Thymus (tissue), 11 donors: ENCODE data around the gene HLCS. TPM values are rescaled to one million over a fixed set of nuclear protein-coding genes. Genes with fewer than 3 reads are reported as not detected.

Experiments used
- DNase-seq, 9 donors: peaks; one replicate each; pipeline ENCODE4 v3.0.0-alpha.2; 2013; ENCODE audit warnings: low spot score in 9 of 9, low read depth in 6 of 9, missing footprints in 1 of 9
- H3K27ac ChIP-seq, 2 donors: one replicate each; pipeline ENCODE4 v1.5.1; 2013; ENCODE audit warnings: control low read depth in 1 of 2, low read depth in 1 of 2, low read length in 1 of 2, mild to moderate bottlenecking in 1 of 2, moderate library complexity in 1 of 2
- H3K27me3 ChIP-seq, 2 donors: one replicate each; pipeline ENCODE4 v1.5.1; 2013; ENCODE audit warnings: low read length in 1 of 2; ENCODE audit not compliant: control insufficient read depth in 2 of 2, insufficient read depth in 1 of 2
- H3K36me3 ChIP-seq, 2 donors: one replicate each; pipeline ENCODE4 v1.5.1; 2013; ENCODE audit warnings: low read length in 1 of 2, mild to moderate bottlenecking in 1 of 2, moderate library complexity in 1 of 2; ENCODE audit not compliant: control insufficient read depth in 2 of 2, insufficient read depth in 2 of 2
- H3K4me1 ChIP-seq, 2 donors: one replicate each; pipeline ENCODE4 v1.5.1; 2013; ENCODE audit warnings: low read length in 2 of 2; ENCODE audit not compliant: control insufficient read depth in 2 of 2, insufficient read depth in 2 of 2
- H3K4me3 ChIP-seq, 2 donors: one replicate each; pipeline ENCODE4 v1.5.1; 2013; ENCODE audit warnings: low read length in 2 of 2, control low read depth in 1 of 2, mild to moderate bottlenecking in 1 of 2
- H3K9me3 ChIP-seq, 2 donors: one replicate each; pipeline ENCODE4 v1.5.1; 2013; ENCODE audit warnings: low read length in 1 of 2, mild to moderate bottlenecking in 1 of 2; ENCODE audit not compliant: control insufficient read depth in 2 of 2, insufficient read depth in 1 of 2
- WGBS: extraction: QIAGEN DNeasy Blood & Tissue Kit; methylation state at CpG from one replicate; pipeline ENCODE4 v1.1.7; 2013; 5-methylcytosine and 5-hydroxymethylcytosine counted together
- polyA plus RNA-seq: library from polyadenylated mRNA; stranded (reverse); fragments of 200-250 nt; gene quantifications from one replicate; pipeline ENCODE4 v1.2.3, GENCODE V29; 2013
- total RNA-seq: library from RNA; stranded (reverse); fragments of 120-200 nt; gene quantifications from one replicate; pipeline ENCODE4 v1.2.4, GENCODE V29; 2013
- donor health status: healthy.

HLCS gene
- total and polyA plus RNA-seq, 2 donors, result 4.6 to 5.4 TPM

DNA sequence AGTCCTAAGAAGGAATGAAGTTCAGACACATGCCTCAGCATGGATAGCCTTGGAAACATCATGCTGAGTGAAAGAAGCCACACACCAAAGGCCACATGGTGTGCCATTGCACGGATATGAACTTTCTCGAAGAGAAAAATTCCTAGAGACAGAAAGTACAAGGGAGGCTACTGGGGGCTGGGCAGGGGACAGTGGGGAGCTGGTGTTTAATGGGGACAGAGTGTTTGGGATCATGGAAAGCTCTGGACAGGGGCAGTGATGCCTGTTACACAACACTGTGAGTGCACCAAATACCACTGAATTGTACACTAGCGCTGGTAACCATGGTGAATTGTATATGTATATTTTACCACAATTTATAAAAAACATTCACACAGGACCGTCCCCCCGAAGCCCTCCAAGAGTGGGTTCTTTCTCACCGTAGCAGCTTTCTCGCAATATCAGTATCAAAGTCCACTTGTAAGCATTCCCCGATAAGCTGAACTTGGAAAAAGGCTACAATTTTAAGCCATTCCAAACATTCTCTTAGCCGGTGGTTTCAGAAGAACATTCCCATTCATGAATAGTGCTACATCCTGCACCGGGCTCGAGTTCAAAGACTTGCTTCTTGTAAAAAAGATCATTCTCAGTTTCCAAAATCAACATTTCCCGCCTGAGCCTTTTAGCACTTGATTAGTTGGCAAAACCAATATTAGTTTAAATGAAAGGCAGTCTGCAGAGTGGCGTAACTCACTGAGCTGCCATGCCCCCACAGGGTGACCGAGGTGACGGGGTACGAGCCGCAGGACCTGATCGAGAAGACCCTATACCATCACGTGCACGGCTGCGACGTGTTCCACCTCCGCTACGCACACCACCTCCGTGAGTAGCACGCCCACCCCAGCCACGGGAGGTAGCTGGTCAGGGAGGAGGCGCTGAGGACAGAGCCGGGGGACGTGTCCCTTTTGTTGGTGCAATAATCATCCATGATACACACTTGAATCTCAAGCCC, 235.9 kb downstream of the HLCS start:
- Histone ChIP-seq H3K36me3 (no peaks in the 10 kb centered on the region), H3K27me3 (peaks cover 0 to 66% of the 10 kb centered on the region in 2 donors), H3K9me3 (no peaks in the 10 kb centered on the region), H3K27ac (no peak overlapping the region), H3K4me3 (no peak overlapping the region), H3K4me1 (peaks cover 0 to 4% of the 10 kb centered on the region in 2 donors)
- WGBS, result 93% methylated on average over 30 of the region's 30 CpGs
- DNase-seq, result no peak

- 73% methylated on average over 18 of the region's 18 CpGs for WGBS
- no peak for DNase-seq
Observed at GRCh38 chr21:36729310-36729970, 237.0 kb downstream of the HLCS start.

DNA sequence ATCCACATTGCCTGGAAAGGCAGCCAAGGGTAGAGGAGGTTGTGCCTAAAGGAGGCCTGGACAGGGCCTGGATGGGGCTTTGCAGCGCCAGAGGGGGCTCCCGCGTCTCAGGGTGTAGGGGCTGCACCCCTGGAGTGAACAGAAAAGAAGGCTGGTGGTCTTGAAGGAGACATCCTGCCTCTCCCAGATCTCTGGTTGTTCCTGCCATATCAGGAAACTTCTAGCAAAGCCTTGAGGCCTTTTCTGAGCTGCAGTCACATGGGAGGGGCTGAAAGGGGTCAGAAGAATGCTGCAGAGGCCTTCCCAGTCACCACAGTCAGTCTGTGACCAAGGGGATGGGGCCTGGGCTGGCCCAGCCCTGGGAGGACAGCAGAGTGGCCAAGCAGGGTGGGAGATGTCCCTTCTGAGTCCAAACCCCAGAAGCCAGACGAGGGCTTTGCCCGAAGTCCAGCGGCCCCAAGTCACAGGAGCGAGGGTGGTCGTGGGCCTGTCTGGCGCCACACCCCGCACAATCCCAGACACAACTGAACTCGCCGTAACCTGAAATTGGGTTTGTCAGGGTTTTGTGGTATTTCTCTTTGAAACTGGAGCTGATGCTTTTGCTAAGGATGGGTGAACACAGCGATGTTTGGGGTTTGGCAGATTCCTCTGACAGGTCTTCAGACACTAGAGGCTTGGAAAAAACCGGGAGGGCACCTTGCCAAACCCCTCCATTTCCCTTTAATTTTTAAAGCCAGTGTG, 237.9 kb downstream of the HLCS start:
- Histone ChIP-seq H3K27me3 (peaks cover 0 to 65% of the 10 kb centered on the region in 2 donors), H3K4me3 (no peak overlapping the region), H3K9me3 (no peaks in the 10 kb centered on the region), H3K36me3 (no peaks in the 10 kb centered on the region), H3K27ac (no peak overlapping the region), H3K4me1 (peaks cover 0 to 4% of the 10 kb centered on the region in 2 donors)
- peak in 2 of 9 donors; percentile 5 to 30 for DNase-seq
- 88% methylated on average over 14 of the region's 14 CpGs for whole genome bisulfite sequencing

More at GRCh38 chr21:36729310-36729970, 237.0 kb downstream of the HLCS start:
- Histone ChIP-seq H3K9me3 (no peaks in the 10 kb centered on the region), H3K36me3 (no peaks in the 10 kb centered on the region), H3K4me1 (peaks cover 0 to 4% of the 10 kb centered on the region in 2 donors), H3K4me3 (no peak overlapping the region), H3K27me3 (peaks cover 0 to 60% of the 10 kb centered on the region in 2 donors), H3K27ac (no peak overlapping the region)

- Histone ChIP-seq H3K27me3 (peaks cover 0 to 69% of the 10 kb centered on the region in 2 donors), H3K36me3 (no peaks in the 10 kb centered on the region)
Observed at GRCh38 chr21:36727866-36728265, 238.6 kb downstream of the HLCS start.

DNA sequence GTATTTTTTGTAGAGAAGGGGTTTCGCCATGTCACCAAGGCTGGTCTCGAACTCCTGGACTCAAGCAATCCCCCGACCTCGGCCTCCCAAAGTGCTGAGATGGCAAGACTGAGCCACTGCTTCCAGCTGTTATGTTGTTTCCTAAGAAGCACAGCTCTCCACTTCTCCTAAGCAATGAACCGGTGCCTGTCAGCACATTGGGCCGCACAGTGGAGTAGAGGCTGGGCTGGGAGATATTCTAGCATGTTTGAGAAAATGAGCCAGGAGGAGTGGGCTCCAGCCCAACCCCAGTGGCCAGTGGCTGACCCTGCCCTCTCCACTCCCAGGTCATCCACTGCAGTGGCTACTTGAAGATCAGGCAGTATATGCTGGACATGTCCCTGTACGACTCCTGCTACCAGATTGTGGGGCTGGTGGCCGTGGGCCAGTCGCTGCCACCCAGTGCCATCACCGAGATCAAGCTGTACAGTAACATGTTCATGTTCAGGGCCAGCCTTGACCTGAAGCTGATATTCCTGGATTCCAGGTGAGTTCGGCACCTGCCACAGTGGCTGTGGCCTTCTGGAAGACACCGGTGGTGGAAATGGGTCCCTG, 240.6 kb downstream of the HLCS start:
- Histone ChIP-seq H3K4me1 (peaks cover 0 to 4% of the 10 kb centered on the region in 2 donors), H3K36me3 (no peaks in the 10 kb centered on the region), H3K27me3 (peaks cover 0 to 66% of the 10 kb centered on the region in 2 donors), H3K27ac (no peak overlapping the region), H3K4me3 (no peak overlapping the region), H3K9me3 (no peaks in the 10 kb centered on the region)
- WGBS, result 98% methylated on average over 12 of the region's 12 CpGs
- no peak for DNase-seq

More at GRCh38 chr21:36727866-36728265, 238.6 kb downstream of the HLCS start:
- H3K4me3 ChIP-seq, result no peak overlapping the region
- WGBS, result 93% methylated on average over 6 of the region's 6 CpGs
- no peaks in the 10 kb centered on the region for H3K9me3 ChIP-seq
- no peak overlapping the region for H3K27ac ChIP-seq
- H3K4me1 ChIP-seq, result peaks cover 0 to 4% of the 10 kb centered on the region in 2 donors
- DNase-seq, result no peak

- 91% methylated on average over 3 of the region's 3 CpGs for WGBS
- no peak overlapping the region for H3K4me3 ChIP-seq
- peaks cover 0 to 4% of the 10 kb centered on the region in 2 donors for H3K4me1 ChIP-seq
- H3K27ac ChIP-seq, result no peak overlapping the region
- H3K27me3 ChIP-seq, result peaks cover 0 to 64% of the 10 kb centered on the region in 2 donors
- no peaks in the 10 kb centered on the region for H3K36me3 ChIP-seq
- DNase-seq, result no peak
- no peaks in the 10 kb centered on the region for H3K9me3 ChIP-seq
Observed at GRCh38 chr21:36724660-36725059, 241.8 kb downstream of the HLCS start.

DNA sequence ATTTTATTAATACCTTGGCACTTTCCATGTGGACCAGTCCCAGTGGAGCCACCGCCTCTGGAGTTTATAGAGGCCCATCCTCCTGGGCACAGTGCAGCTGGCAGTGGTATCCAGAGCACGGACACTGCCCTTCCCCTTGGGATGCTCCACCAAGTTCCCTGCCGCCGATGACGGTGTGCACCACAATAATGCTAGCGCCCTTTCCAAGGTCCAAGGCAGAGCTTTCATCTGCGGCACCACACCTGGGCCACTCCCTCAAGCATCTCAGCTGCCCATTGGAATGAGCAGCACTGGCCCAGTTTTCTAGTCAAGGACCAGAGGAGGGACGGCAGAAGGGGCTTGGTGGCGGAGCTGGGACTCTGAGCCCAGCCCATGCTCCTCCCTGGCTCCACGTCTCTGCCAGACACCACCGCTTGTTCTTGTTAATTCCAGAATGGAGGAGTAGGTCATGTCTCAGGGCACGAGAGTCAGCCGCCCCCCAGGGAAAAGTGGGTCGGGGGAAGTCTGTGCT, 243.0 kb downstream of the HLCS start:
- DNase-seq, result no peak
- H3K27me3 ChIP-seq, result peaks cover 1 to 65% of the 10 kb centered on the region in 2 donors
- H3K4me1 ChIP-seq, result peaks cover 0 to 2% of the 10 kb centered on the region in 2 donors
- H3K9me3 ChIP-seq, result no peaks in the 10 kb centered on the region
- H3K36me3 ChIP-seq, result no peaks in the 10 kb centered on the region
- H3K27ac ChIP-seq, result no peak overlapping the region
- H3K4me3 ChIP-seq, result no peak overlapping the region
- WGBS, result 95% methylated on average over 14 of the region's 14 CpGs
